MCF 10A (cell line): ENCODE measurements around the gene HRNR. TPM values are rescaled to one million over a fixed set of nuclear protein-coding genes. Genes with fewer than 3 reads are reported as not detected.
A peak's percentile ranks its signal among the peaks of the same experiment; 100 is the strongest.

Experiments used
- BruUV-seq: library from RNA; stranded (reverse); fragments of 400-500 nt; replicated peaks from 2 replicates; lab custom pipeline; 2021; lab: Mats Ljungman, UMichigan
- CTCF ChIA-PET: fragments of 300-600 bp; sonication (Branson Sonifier 250); formaldehyde crosslinking; extraction: SDS; loops from one replicate; lab custom pipeline; 2021; ENCODE audit warnings: antibody characterized with exemption, inconsistent platforms; lab: Yijun Ruan, JAX
- POLR2A ChIA-PET: fragments of 300-600, 350-650 bp; sonication (Branson Sonifier 250); formaldehyde crosslinking; extraction: SDS; loops from one replicate; lab custom pipeline; 2020; ENCODE audit warnings: antibody characterized with exemption, inconsistent platforms; lab: Yijun Ruan, JAX
- DNase-seq: peaks from one replicate; pipeline ENCODE4 v3.0.0-alpha.2; 2018; ENCODE audit not compliant: unreplicated experiment
- H3K27ac Mint-ChIP-seq: one replicate; pipeline ENCODE4 v1.8.0; 2022; ENCODE audit warnings: mild to moderate bottlenecking, low read depth, mixed read lengths; ENCODE audit not compliant: unreplicated experiment
- H3K27me3 Mint-ChIP-seq: one replicate; pipeline ENCODE4 v1.8.0; 2022; ENCODE audit warnings: mixed read lengths; ENCODE audit not compliant: insufficient read depth, unreplicated experiment
- H3K36me3 Mint-ChIP-seq: one replicate; pipeline ENCODE4 v1.8.0; 2022; ENCODE audit warnings: mild to moderate bottlenecking, moderate library complexity, mixed read lengths; ENCODE audit not compliant: insufficient read depth, unreplicated experiment
- H3K4me1 Mint-ChIP-seq: one replicate; pipeline ENCODE4 v1.8.0; 2022; ENCODE audit warnings: mixed read lengths; ENCODE audit not compliant: insufficient read depth, unreplicated experiment
- H3K4me3 Mint-ChIP-seq: one replicate; pipeline ENCODE4 v1.8.0; 2022; ENCODE audit warnings: mild to moderate bottlenecking, moderate library complexity, mixed read lengths; ENCODE audit not compliant: unreplicated experiment
- H3K9me3 Mint-ChIP-seq: one replicate; pipeline ENCODE4 v1.8.0; 2022; ENCODE audit warnings: mixed read lengths; ENCODE audit not compliant: unreplicated experiment
- CTCF ChIP-seq: fragments of 200-600 bp; IDR thresholded peaks from one replicate; pipeline ENCODE4 v1.8.0; 2022; ENCODE audit warnings: antibody characterized with exemption, mild to moderate bottlenecking; ENCODE audit not compliant: unreplicated experiment
- intact Hi-C: fragments of 100-400 bp; cut with micrococcal nuclease; formaldehyde crosslinking; loops from 2 replicates; pipeline ENCODE4 v1.14.1; 2022
- total RNA-seq: library from RNA; stranded (reverse); gene quantifications from 2 replicates; pipeline ENCODE4 v1.2.3, GENCODE V29; 2022

Gene HRNR
- total RNA-seq, 1 experiment from 2014 or later, result not detected

GRCh38 chr1:152162792-152163463, 61.1 kb downstream of the HRNR start:
- POLR2A ChIA-PET, result interaction anchor here (0.7 to 16.3 kb wide), 14 partner anchors 8 to 228 kb away, joined by 3 to 503 read pairs (median 4); partner anchors contain the start of gene S100A11
- Mint-ChIP-seq H3K4me3 (no peak overlapping the region), H3K27ac (peak overlapping the region; percentile 99), H3K9me3 (no peaks in the 10 kb centered on the region), H3K36me3 (peaks cover 7% of the 10 kb centered on the region), H3K27me3 (no peaks in the 10 kb centered on the region), H3K4me1 (peaks cover 57% of the 10 kb centered on the region)
- no peak for TF ChIP-seq CTCF
- intact Hi-C loops, result no loop called here
- BruUV-seq, result no TSS peak
- peak; percentile 84 for DNase-seq
- CTCF ChIA-PET, result interaction anchor here (0.6 to 17.5 kb wide), 11 partner anchors 10 to 370 kb away, joined by 3 to 351 read pairs (median 4); no protein-coding TSS in a partner anchor

Other genes with a start within 250 kb of the HRNR start
- gene S100A10, start 230.3 kb downstream of the HRNR start, total RNA-seq, result 1,693 and 1,694 TPM in 2 replicates
- gene S100A11, start 187.2 kb downstream of the HRNR start, total RNA-seq, result 1,562 and 1,998 TPM in 2 replicates
- not detected in 2 replicates for gene TCHHL1, start 135.1 kb downstream of the HRNR start, total RNA-seq
- 0.12 and 0.22 TPM in 2 replicates for gene TCHH, start 108.7 kb downstream of the HRNR start, total RNA-seq
- gene RPTN, start 65.0 kb downstream of the HRNR start, total RNA-seq, result not detected in 2 replicates
- 0.07 and 0.12 TPM in 2 replicates for gene FLG, start 101.0 kb upstream of the HRNR start, total RNA-seq
- gene FLG2, start 135.8 kb upstream of the HRNR start, total RNA-seq, result not detected in 2 replicates
- not detected in 2 replicates for gene CRNN, start 190.1 kb upstream of the HRNR start, total RNA-seq